OCI-LY1 (cell line): Measurements from ENCODE around the gene CREB3.

Source experiments
- CTCF ChIP-seq: fragments of 200-600 bp; sonication (generic), shearing (Covaris generic); IDR thresholded peaks from 2 replicates; pipeline ENCODE4 v1.5.1; 2017; ENCODE audit warnings: mild to moderate bottlenecking, antibody characterized with exemption, low read length, moderate library complexity, mixed read lengths
- EZH2 ChIP-seq: fragments of 200-600 bp; sonication (generic), shearing (Covaris generic); IDR thresholded peaks from 2 replicates; pipeline ENCODE4 v1.8.0; 2017; ENCODE audit warnings: borderline replicate concordance, mixed run types, mild to moderate bottlenecking, antibody characterized with exemption, low read length, moderate library complexity, mixed read lengths

- TF ChIP-seq CTCF = no peak
- TF ChIP-seq EZH2 = no peak
Measured at GRCh38 chr9:35710818-35711500, 21.5 kb upstream of the CREB3 start.
